Activated CD8-positive, alpha-beta memory T cell treated with anti-CD3 and anti-CD28 coated beads, Interleukin-2, amount 50 U/mL, for 1 hour (primary cell): ENCODE measurements around the gene GDPD2.
"Not testable (repeated sequence)": the region's sequence is repeated elsewhere in the genome, so short reads cannot be mapped to it uniquely, and the experiment has no call there.

Source experiments
- DNase-seq: peaks from one replicate; pipeline ENCODE4 v3.0.0-alpha.2; 2020; ENCODE audit errors: extremely low read depth

Gene GDPD2

DNA sequence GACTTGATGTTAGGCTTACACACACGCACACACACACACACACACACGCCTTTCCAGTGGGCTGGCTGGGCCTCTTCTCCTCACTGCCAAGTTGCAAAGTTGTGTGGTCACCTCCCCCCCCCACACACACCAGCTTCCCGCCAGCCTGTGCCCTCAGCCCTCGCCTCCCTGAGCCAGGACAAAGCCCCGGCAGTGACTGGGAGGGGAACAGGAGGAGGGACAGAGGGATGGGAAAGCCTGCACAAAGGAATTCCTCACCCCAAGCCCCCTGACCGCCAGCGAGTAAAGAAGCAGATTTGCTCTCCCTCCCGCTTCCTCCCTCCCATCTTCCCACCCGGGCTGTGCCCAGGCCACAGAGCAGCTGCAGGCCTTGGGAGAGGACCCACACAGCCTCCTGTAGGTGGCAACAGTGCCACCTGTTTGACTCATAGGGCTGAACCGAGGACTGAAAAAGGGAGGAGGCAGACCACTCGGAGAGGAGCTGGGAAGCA lies at the start of gene GDPD2:
TSS of gene GDPD2 (plus strand) at position 464 of the 491 bp plus-strand sequence. CDS start 1,671 bp downstream, outside the sequence.
- DNase-seq = no peak

DNA sequence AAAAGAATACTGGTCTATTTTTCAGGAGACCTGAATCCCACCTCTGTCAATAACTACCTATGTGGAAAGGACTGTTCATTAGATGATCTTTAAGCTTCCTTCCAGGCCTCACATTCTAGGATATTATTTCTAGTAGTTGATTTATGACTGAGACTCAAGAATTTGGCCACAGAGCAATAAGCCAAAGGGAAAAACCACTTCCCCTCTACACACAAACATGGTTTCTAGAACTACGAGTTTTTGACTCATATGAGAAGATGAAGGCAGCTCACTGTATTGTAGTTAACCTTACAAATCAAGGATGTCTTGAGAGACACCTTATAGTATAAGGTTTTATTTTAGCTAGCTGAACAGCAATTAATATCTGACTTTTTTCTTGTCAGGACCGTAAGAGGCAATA lies 36.9 kb upstream of the GDPD2 start:
- DNase-seq = no peak

- no peak for DNase-seq
Measured at GRCh38 chrX:70398899-70399298, 24.2 kb upstream of the GDPD2 start.

DNA sequence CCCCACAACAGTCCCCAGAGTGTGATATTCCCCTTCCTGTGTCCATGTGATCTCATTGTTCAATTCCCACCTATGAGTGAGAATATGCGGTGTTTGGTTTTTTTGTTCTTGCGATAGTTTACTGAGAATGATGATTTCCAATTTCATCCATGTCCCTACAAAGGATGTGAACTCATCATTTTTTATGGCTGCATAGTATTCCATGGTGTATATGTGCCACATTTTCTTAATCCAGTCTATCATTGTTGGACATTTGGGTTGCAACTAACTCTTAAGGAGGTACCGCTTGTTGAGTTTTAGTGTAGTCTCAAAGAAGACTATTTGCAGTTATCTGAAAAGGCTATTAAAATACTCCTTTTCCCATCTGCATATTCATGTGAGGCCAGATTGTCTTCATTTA lies 22.9 kb upstream of the GDPD2 start:
- not testable (repeated sequence) for DNase-seq

DNA sequence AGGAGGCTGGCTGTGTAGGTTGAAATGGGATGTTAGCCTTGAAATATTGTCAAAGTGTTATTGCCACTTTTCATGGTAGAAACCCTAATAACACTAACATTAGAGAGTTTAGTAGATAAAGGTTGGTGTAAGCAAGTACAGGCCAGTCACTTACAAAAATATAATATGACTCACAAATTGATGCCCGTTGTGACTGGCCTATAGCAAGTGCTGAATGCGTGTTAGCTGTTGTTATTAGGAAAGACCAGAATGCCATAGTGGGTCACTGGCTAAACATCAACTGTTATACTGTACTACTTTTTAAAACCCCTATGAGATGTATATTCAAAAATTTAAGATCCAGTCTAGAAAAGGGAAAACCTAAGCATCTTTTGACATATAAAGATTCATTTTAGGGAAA lies 20.4 kb upstream of the GDPD2 start:
- DNase-seq = no peak

- DNase-seq = no peak
Measured at GRCh38 chrX:70405003-70405402, 18.1 kb upstream of the GDPD2 start.

GRCh38 chrX:70410921-70411320 lies 12.2 kb upstream of the GDPD2 start:
- no peak for DNase-seq

DNA sequence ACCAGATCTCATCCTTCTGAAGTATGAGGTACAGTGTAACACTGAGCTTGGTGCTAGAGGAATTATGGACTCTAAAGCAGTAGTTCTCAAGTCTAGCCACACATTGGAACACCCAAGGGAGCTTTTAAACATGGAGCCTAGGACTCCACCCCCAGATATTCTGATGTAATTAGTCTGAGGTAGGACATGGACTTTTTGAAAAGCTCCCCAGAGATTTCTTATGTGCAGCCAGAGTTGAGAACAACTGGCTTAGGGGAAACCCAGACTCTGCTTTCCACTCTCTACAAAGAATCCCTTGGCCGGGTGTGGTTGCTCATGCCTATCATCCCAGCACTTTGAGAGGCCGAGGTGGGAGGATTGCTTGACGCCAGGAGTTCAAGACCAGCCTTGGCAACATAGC lies 11.6 kb upstream of the GDPD2 start:
- no peak for DNase-seq

- no peak for DNase-seq
Measured at GRCh38 chrX:70421618-70422017, 1.5 kb upstream of the GDPD2 start.

DNA sequence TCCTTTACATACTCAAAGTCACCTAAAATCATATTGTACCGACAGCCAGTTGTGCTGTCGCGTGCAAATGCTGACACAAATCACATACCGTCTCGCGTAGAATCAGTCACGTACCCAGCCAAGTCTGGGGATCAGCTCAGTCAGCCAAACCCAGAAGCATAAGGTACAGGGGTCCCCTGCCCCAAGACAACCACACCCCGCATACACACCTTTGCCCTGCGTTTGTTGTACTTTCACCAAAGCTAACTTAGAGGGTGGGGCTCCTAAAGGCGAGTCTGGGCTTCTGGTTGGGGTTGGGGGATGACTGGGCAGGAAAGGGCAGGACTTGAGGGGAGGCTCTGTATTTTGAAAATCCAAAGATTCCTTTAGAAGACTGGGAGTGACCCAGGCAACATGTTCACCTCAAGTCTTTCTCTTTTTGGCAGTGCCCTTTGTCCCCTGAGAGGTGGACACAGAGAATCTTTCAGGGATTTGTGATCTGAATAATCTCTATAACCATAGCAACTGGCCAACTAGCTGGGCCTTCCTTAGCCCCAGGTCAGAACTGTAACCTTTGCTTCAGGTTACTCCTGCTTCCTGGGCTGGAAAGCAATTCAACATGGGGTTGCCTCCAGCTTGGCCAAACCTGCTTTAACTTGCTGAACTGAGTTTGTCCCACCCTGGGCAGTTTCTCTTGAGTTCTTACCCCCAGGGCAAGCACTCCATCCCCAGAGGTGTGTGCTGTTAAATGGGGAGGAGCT lies 992 bp downstream of the GDPD2 start:
- no peak for DNase-seq

GRCh38 chrX:70424801-70425200 lies 1.7 kb downstream of the GDPD2 start:
- DNase-seq = no peak

- no peak for DNase-seq
Measured at GRCh38 chrX:70426286-70427278, 3.5 kb downstream of the GDPD2 start.

GRCh38 chrX:70427365-70427764 lies 4.3 kb downstream of the GDPD2 start:
- no peak for DNase-seq

- no peak for DNase-seq
Measured at GRCh38 chrX:70429759-70430158, 6.6 kb downstream of the GDPD2 start.

DNA sequence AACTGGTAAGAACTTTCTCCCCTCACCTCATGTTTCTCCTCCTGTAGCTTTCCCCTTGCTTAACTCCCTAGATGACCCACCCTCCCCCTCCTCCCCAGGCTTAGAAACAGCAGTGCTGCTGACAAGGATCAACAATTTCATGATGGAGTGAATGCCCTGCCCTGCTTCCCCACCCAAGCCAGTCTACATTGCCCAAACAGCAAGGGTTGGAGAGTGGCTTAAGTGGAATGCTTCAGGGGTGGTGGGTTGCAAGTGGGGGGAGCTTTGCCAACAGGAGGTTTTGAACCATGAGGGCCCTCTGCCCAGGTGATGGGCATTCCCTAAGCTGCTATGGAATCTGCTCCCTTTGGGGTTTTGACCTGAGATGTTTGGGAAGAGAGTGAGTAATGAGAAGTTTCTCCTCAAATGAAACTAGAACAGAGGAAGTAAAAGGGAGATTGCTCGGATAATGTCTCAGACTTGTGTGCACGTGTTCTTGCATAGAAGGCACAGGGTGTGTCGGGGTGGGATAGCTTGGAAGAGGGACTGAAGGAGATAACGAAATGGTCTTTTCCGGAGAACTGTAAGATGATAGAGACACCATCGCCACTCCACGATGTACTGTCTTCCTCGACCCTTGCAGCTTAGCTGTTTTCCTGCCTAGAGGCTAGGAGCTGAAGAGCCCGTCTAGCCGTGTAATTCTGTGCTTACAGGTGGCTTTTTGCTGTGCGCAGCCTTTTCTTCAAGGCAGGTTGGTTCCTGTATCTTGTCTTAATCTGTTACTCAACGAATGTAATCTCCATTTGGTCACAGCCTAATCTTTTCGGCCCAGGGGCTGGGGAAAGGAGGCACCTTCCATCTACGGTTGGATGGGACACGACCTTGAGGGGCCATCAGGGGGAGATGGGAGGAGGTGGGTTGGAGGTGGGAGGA lies 10.1 kb downstream of the GDPD2 start:
- DNase-seq = no peak

- no peak for DNase-seq
Measured at GRCh38 chrX:70433848-70434351, 10.8 kb downstream of the GDPD2 start.

DNA sequence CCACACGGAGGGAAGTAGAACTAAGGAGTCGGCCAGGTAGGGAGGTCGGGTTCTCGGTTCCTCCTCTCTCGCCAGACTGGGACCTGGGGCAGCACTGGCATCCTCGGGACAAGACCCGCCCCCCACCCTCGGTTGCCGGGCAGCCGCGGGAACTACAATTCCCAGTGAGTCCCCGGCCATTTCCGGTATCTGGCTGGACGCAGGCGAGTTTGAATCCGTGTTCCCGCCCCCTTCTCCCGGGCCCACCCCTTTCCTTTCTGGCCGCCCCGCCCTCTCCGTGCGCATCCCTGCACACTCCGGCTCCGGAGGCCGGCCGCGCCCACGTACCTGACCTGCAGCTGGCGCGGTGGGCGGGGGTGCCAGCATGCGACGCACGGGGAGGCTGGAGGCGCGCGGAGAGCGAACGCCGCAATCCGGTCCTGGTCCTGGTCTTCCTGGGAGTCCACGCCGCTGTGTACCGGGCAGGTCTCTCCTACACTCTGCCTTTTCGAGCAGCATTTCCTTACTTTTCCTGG lies 11.3 kb downstream of the GDPD2 start:
- no peak for DNase-seq

GRCh38 chrX:70434914-70435586 lies 11.9 kb downstream of the GDPD2 start:
- DNase-seq = no peak

- no peak for DNase-seq
Measured at GRCh38 chrX:70436343-70436742, 13.2 kb downstream of the GDPD2 start.

- DNase-seq = no peak
Measured at GRCh38 chrX:70437011-70437410, 13.9 kb downstream of the GDPD2 start.
